Measurements from ENCODE around the gene GLT1D1.

Gene GLT1D1

GRCh38 chr12:128914908-128915563 is 61.8 kb downstream of the GLT1D1 start:
- no peak for DNase-seq (ENCODE audit: low spot score)

GRCh38 chr12:128916425-128916824 is 63.1 kb downstream of the GLT1D1 start:
- no peak for DNase-seq (ENCODE audit: low spot score)

- DNase-seq (ENCODE audit: low spot score): no peak
Measured at GRCh38 chr12:128918481-128919260, 65.4 kb downstream of the GLT1D1 start.

- no peak for DNase-seq (ENCODE audit: low spot score)
Measured at GRCh38 chr12:128920468-128920867, 67.2 kb downstream of the GLT1D1 start.

GRCh38 chr12:128928361-128928760 is 75.1 kb downstream of the GLT1D1 start:
- no peak for DNase-seq (ENCODE audit: low spot score)

- no peak for DNase-seq (ENCODE audit: low spot score)
Measured at GRCh38 chr12:128929057-128929456, 75.8 kb downstream of the GLT1D1 start.

GRCh38 chr12:128930606-128931005 is 77.3 kb downstream of the GLT1D1 start:
- DNase-seq (ENCODE audit: low spot score): no peak

GRCh38 chr12:128932521-128932920 is 79.2 kb downstream of the GLT1D1 start:
- no peak for DNase-seq (ENCODE audit: low spot score)

GRCh38 chr12:128933039-128933438 is 79.8 kb downstream of the GLT1D1 start:
- no peak for DNase-seq (ENCODE audit: low spot score)

- no peak for DNase-seq (ENCODE audit: low spot score)
Measured at GRCh38 chr12:128933926-128934325, 80.6 kb downstream of the GLT1D1 start.

- no peak for DNase-seq (ENCODE audit: low spot score)
Measured at GRCh38 chr12:128938886-128939285, 85.6 kb downstream of the GLT1D1 start.

GRCh38 chr12:128940090-128940888 is 87.0 kb downstream of the GLT1D1 start:
- DNase-seq (ENCODE audit: low spot score): no peak

- DNase-seq (ENCODE audit: low spot score): no peak
Measured at GRCh38 chr12:128940974-128941373, 87.7 kb downstream of the GLT1D1 start.

GRCh38 chr12:128942960-128943477 is 89.7 kb downstream of the GLT1D1 start:
- DNase-seq (ENCODE audit: low spot score): no peak

GRCh38 chr12:128944956-128945355 is 91.7 kb downstream of the GLT1D1 start:
- DNase-seq (ENCODE audit: low spot score): no peak

GRCh38 chr12:128947209-128947608 is 93.9 kb downstream of the GLT1D1 start:
- DNase-seq (ENCODE audit: low spot score): no peak

- no peak for DNase-seq (ENCODE audit: low spot score)
Measured at GRCh38 chr12:128949086-128949485, 95.8 kb downstream of the GLT1D1 start.

GRCh38 chr12:128951448-128951847 is 98.2 kb downstream of the GLT1D1 start:
- no peak for DNase-seq (ENCODE audit: low spot score)

GRCh38 chr12:128956755-128957154 is 103.5 kb downstream of the GLT1D1 start:
- DNase-seq (ENCODE audit: low spot score): no peak

GRCh38 chr12:128959901-128960300 is 106.6 kb downstream of the GLT1D1 start:
- no peak for DNase-seq (ENCODE audit: low spot score)

GRCh38 chr12:128961308-128961902 is 108.1 kb downstream of the GLT1D1 start:
- DNase-seq (ENCODE audit: low spot score): no peak

GRCh38 chr12:128961957-128962356 is 108.7 kb downstream of the GLT1D1 start:
- no peak for DNase-seq (ENCODE audit: low spot score)
